Naive thymus-derived CD4-positive, alpha-beta T cell (primary cell): ENCODE data around the gene PDLIM1. TPM values are rescaled to one million over a fixed set of nuclear protein-coding genes. Genes with fewer than 3 reads are reported as not detected.

Experiments used
- ATAC-seq: fragments of 150-1000 bp; cut with Tn5 transposase; 2 replicates; pipeline ENCODE4 v1.10.0; 2021; ENCODE audit warnings: mild to moderate bottlenecking, moderate library complexity
- CTCF ChIA-PET: fragments of 350-600 bp; sonication (Branson Sonifier 250); formaldehyde crosslinking; loops from one replicate; lab custom pipeline; 2021; ENCODE audit warnings: antibody characterized with exemption; lab: Charles Lee
- POLR2A ChIA-PET: fragments of 350-600 bp; sonication (Branson Sonifier 250); formaldehyde crosslinking; loops from one replicate; lab custom pipeline; 2021; ENCODE audit warnings: antibody characterized with exemption, inconsistent platforms; lab: Charles Lee
- DNase-seq, 9 donors: peaks; one replicate each; pipeline versions ENCODE4 v3.0.0 to v3.0.0-alpha.2; 2020 to 2022; ENCODE audit warnings: mixed read lengths in 1 of 9
- H3K27ac ChIP-seq: one replicate; pipeline ENCODE4 v1.7.0; 2013; ENCODE audit warnings: mild to moderate bottlenecking, low read depth, low read length, moderate library complexity
- H3K27me3 ChIP-seq, 2 donors: one replicate each; pipeline ENCODE4 v1.7.0; 2013; ENCODE audit warnings: low read length in 2 of 2, mild to moderate bottlenecking in 2 of 2, moderate library complexity in 2 of 2; ENCODE audit not compliant: control insufficient read depth in 2 of 2, insufficient read depth in 2 of 2
- H3K36me3 ChIP-seq, 3 experiments: 1 replicate in 2 of 3; 2 replicates in 1 of 3; pipeline ENCODE4 v1.7.0; 2013; ENCODE audit warnings: low read length in 3 of 3, mild to moderate bottlenecking in 3 of 3, moderate library complexity in 1 of 3; ENCODE audit not compliant: insufficient read depth in 3 of 3, control insufficient read depth in 2 of 3
- H3K4me1 ChIP-seq, 2 donors: one replicate each; pipeline ENCODE4 v1.7.0; 2013; ENCODE audit warnings: low read length in 2 of 2, mild to moderate bottlenecking in 2 of 2, moderate library complexity in 1 of 2; ENCODE audit not compliant: control insufficient read depth in 2 of 2, insufficient read depth in 2 of 2
- H3K4me3 ChIP-seq: 2 replicates; pipeline ENCODE4 v1.7.0; 2013; ENCODE audit warnings: mild to moderate bottlenecking, low read length
- H3K9me3 ChIP-seq, 3 experiments: 1 replicate in 2 of 3; 2 replicates in 1 of 3; pipeline ENCODE4 v1.7.0; 2013; ENCODE audit warnings: low read length in 3 of 3; ENCODE audit not compliant: control insufficient read depth in 2 of 3
- H3K27ac Mint-ChIP-seq, 9 donors: one replicate each; pipeline ENCODE4 v1.8.0; 2020 to 2022; ENCODE audit warnings: mixed read lengths in 9 of 9, mild to moderate bottlenecking in 8 of 9, moderate library complexity in 5 of 9, inconsistent platforms in 2 of 9
- H3K27me3 Mint-ChIP-seq, 5 donors: one replicate each; pipeline ENCODE4 v1.8.0; 2021 to 2022; ENCODE audit warnings: mixed read lengths in 5 of 5, mild to moderate bottlenecking in 1 of 5
- H3K36me3 Mint-ChIP-seq, 5 donors: one replicate each; pipeline ENCODE4 v1.8.0; 2020 to 2022; ENCODE audit warnings: mixed read lengths in 5 of 5, mild to moderate bottlenecking in 3 of 5, inconsistent platforms in 1 of 5
- H3K4me1 Mint-ChIP-seq, 7 donors: one replicate each; pipeline ENCODE4 v1.8.0; 2020 to 2022; ENCODE audit warnings: mixed read lengths in 7 of 7, mild to moderate bottlenecking in 3 of 7, inconsistent platforms in 1 of 7
- H3K4me3 Mint-ChIP-seq, 10 donors: one replicate each; pipeline ENCODE4 v1.8.0; 2020 to 2022; ENCODE audit warnings: mild to moderate bottlenecking in 10 of 10, mixed read lengths in 10 of 10, moderate library complexity in 6 of 10, inconsistent platforms in 2 of 10
- H3K9me3 Mint-ChIP-seq, 11 donors: one replicate each; pipeline ENCODE4 v1.8.0; 2020 to 2022; ENCODE audit warnings: mixed read lengths in 11 of 11, mild to moderate bottlenecking in 4 of 11, inconsistent platforms in 1 of 11, moderate library complexity in 1 of 11
- intact Hi-C, 2 donors: fragments of 100-400 bp; cut with micrococcal nuclease; formaldehyde crosslinking; loops; one replicate each; pipeline ENCODE4 v1.15.1; 2023
- polyA plus RNA-seq, 2 donors: library from polyadenylated mRNA; unstranded; fragments of 300-500 nt; fragmentation: Illumina TruSeq; gene quantifications; one replicate each; pipeline ENCODE4 v1.2.3, GENCODE V29; 2021
- total RNA-seq, 6 experiments: library from RNA in 5 of 6; stranded (reverse) in 5 of 6; gene quantifications; 1 replicate in 5 of 6; 2 replicates in 1 of 6; pipeline ENCODE4 v1.2.3 and lab custom pipeline; 2021 to 2026

PDLIM1 gene
- total and polyA plus RNA-seq, 7 experiments from 2014 or later: 0.32 to 27.6 (median 0.89) TPM

- ATAC-seq (no peak), DNase-seq (no peak)
- CTCF ChIA-PET: no interaction called here
- Mint-ChIP-seq H3K36me3 (peaks cover 0 to 9% (median 0%) of the 10 kb centered on the region in 5 donors), H3K27me3 (peaks cover 0 to 27% (median 0%) of the 10 kb centered on the region in 5 donors), H3K27ac (no peak overlapping the region), H3K4me1 (peaks cover 0 to 2% (median 0%) of the 10 kb centered on the region in 7 donors), H3K9me3 (peaks cover 0 to 5% (median 0%) of the 10 kb centered on the region in 11 donors), H3K4me3 (no peak overlapping the region)
- Histone ChIP-seq H3K9me3 (no peaks in the 10 kb centered on the region), H3K27ac (no peak overlapping the region), H3K4me3 (no peak overlapping the region), H3K36me3 (no peaks in the 10 kb centered on the region), H3K4me1 (no peaks in the 10 kb centered on the region), H3K27me3 (no peaks in the 10 kb centered on the region)
- POLR2A ChIA-PET: no interaction called here
- intact Hi-C loops: no loop called here
Observed at GRCh38 chr10:95261926-95262325, 28.9 kb downstream of the PDLIM1 start.

- Histone ChIP-seq H3K27ac (no peak overlapping the region), H3K36me3 (no peaks in the 10 kb centered on the region), H3K27me3 (no peaks in the 10 kb centered on the region), H3K4me3 (no peak overlapping the region), H3K4me1 (no peaks in the 10 kb centered on the region), H3K9me3 (no peaks in the 10 kb centered on the region)
- no peak overlapping the region for H3K27ac Mint-ChIP-seq
- peaks cover 0 to 7% (median 0%) of the 10 kb centered on the region in 11 donors for H3K9me3 Mint-ChIP-seq
- no peak overlapping the region for H3K4me3 Mint-ChIP-seq
- H3K4me1 Mint-ChIP-seq: peaks cover 0 to 2% (median 0%) of the 10 kb centered on the region in 7 donors
- POLR2A ChIA-PET: no interaction called here
- no peak for ATAC-seq
- intact Hi-C loops: no loop called here
- CTCF ChIA-PET: no interaction called here
- DNase-seq: no peak
- peaks cover 0 to 9% (median 0%) of the 10 kb centered on the region in 5 donors for H3K36me3 Mint-ChIP-seq
- H3K27me3 Mint-ChIP-seq: peaks cover 0 to 27% (median under 1%) of the 10 kb centered on the region in 5 donors
Observed at GRCh38 chr10:95260909-95261552, 29.8 kb downstream of the PDLIM1 start.

- Histone ChIP-seq H3K27ac (no peak overlapping the region), H3K9me3 (no peaks in the 10 kb centered on the region), H3K4me3 (no peak overlapping the region), H3K4me1 (no peaks in the 10 kb centered on the region), H3K36me3 (no peaks in the 10 kb centered on the region), H3K27me3 (no peaks in the 10 kb centered on the region)
- POLR2A ChIA-PET: no interaction called here
- no peak overlapping the region for H3K27ac Mint-ChIP-seq
- intact Hi-C loops: no loop called here
- H3K27me3 Mint-ChIP-seq: peaks cover 0 to 28% (median 5%) of the 10 kb centered on the region in 5 donors
- peaks cover 0 to 4% (median 0%) of the 10 kb centered on the region in 7 donors for H3K4me1 Mint-ChIP-seq
- ATAC-seq (no peak), DNase-seq (no peak)
- H3K36me3 Mint-ChIP-seq: peaks cover 0 to 13% (median 0%) of the 10 kb centered on the region in 5 donors
- CTCF ChIA-PET: no interaction called here
- H3K9me3 Mint-ChIP-seq: peaks cover 0 to 13% (median 2%) of the 10 kb centered on the region in 11 donors
- no peak overlapping the region for H3K4me3 Mint-ChIP-seq
Observed at GRCh38 chr10:95260397-95260881, 30.4 kb downstream of the PDLIM1 start.

GRCh38 chr10:95257849-95258248, 33.0 kb downstream of the PDLIM1 start:
- Mint-ChIP-seq H3K27me3 (peaks cover 0 to 27% (median 9%) of the 10 kb centered on the region in 5 donors), H3K36me3 (peaks cover 0 to 15% (median 0%) of the 10 kb centered on the region in 5 donors), H3K4me1 (peaks cover 0 to 3% (median 0%) of the 10 kb centered on the region in 7 donors), H3K4me3 (no peak overlapping the region), H3K9me3 (peaks cover 0 to 20% (median 2%) of the 10 kb centered on the region in 11 donors), H3K27ac (no peak overlapping the region)
- CTCF ChIA-PET: no interaction called here
- DNase-seq (no peak), ATAC-seq (no peak)
- POLR2A ChIA-PET: no interaction called here
- Histone ChIP-seq H3K4me3 (no peak overlapping the region), H3K27ac (no peak overlapping the region), H3K36me3 (no peaks in the 10 kb centered on the region), H3K4me1 (no peaks in the 10 kb centered on the region), H3K9me3 (no peaks in the 10 kb centered on the region), H3K27me3 (no peaks in the 10 kb centered on the region)
- intact Hi-C loops: no loop called here

- Mint-ChIP-seq H3K9me3 (peaks cover 0 to 20% (median 2%) of the 10 kb centered on the region in 11 donors), H3K4me3 (no peak overlapping the region), H3K4me1 (peaks cover 0 to 3% (median 0%) of the 10 kb centered on the region in 7 donors), H3K27ac (no peak overlapping the region), H3K36me3 (peaks cover 0 to 15% (median 0%) of the 10 kb centered on the region in 5 donors), H3K27me3 (peaks cover 8 to 40% (median 15%) of the 10 kb centered on the region in 5 donors)
- ATAC-seq (no peak), DNase-seq (no peak)
- Histone ChIP-seq H3K27me3 (no peaks in the 10 kb centered on the region), H3K4me3 (no peak overlapping the region), H3K9me3 (no peaks in the 10 kb centered on the region), H3K36me3 (no peaks in the 10 kb centered on the region), H3K4me1 (no peaks in the 10 kb centered on the region), H3K27ac (no peak overlapping the region)
- POLR2A ChIA-PET: no interaction called here
- intact Hi-C loops: no loop called here
- CTCF ChIA-PET: no interaction called here
Observed at GRCh38 chr10:95256268-95256667, 34.5 kb downstream of the PDLIM1 start.

GRCh38 chr10:95254629-95255028, 36.2 kb downstream of the PDLIM1 start:
- POLR2A ChIA-PET: no interaction called here
- Histone ChIP-seq H3K27me3 (no peaks in the 10 kb centered on the region), H3K4me1 (no peaks in the 10 kb centered on the region), H3K36me3 (no peaks in the 10 kb centered on the region), H3K4me3 (no peak overlapping the region), H3K27ac (no peak overlapping the region), H3K9me3 (no peaks in the 10 kb centered on the region)
- CTCF ChIA-PET: no interaction called here
- Mint-ChIP-seq H3K27me3 (peaks cover 8 to 48% (median 22%) of the 10 kb centered on the region in 5 donors), H3K4me3 (no peak overlapping the region), H3K36me3 (peaks cover 0 to 15% (median 0%) of the 10 kb centered on the region in 5 donors), H3K4me1 (peaks cover 0 to 3% (median 0%) of the 10 kb centered on the region in 7 donors), H3K27ac (no peak overlapping the region), H3K9me3 (peaks cover 0 to 20% (median 2%) of the 10 kb centered on the region in 11 donors)
- intact Hi-C loops: no loop called here
- ATAC-seq (no peak), DNase-seq (no peak)
